HUES6 (cell line): ENCODE measurements around the gene PRKRIP1.
A peak's percentile ranks its signal among the peaks of the same experiment; 100 is the strongest.

Experiments
- H3K27ac ChIP-seq: 2 replicates; pipeline ENCODE4 v1.7.0; 2013; ENCODE audit warnings: low read depth, mild to moderate bottlenecking, low read length, inconsistent platforms
- H3K27me3 ChIP-seq: 2 replicates; pipeline ENCODE4 v1.6.1; 2013; ENCODE audit warnings: low read length; ENCODE audit not compliant: control insufficient read depth, insufficient read depth
- H3K36me3 ChIP-seq: 2 replicates; pipeline ENCODE4 v1.6.1; 2013; ENCODE audit warnings: low read length; ENCODE audit not compliant: control insufficient read depth, insufficient read depth
- H3K4me1 ChIP-seq: 2 replicates; pipeline ENCODE4 v1.6.1; 2013; ENCODE audit warnings: low read length; ENCODE audit not compliant: control insufficient read depth, insufficient read depth
- H3K4me3 ChIP-seq: 2 replicates; pipeline ENCODE4 v1.5.1; 2013; ENCODE audit warnings: low read depth, low read length
- H3K9ac ChIP-seq: one replicate; pipeline ENCODE4 v1.6.1; 2013; ENCODE audit warnings: mild to moderate bottlenecking, low read length
- H3K9me3 ChIP-seq: 2 replicates; pipeline ENCODE4 v1.6.1; 2013; ENCODE audit warnings: low read depth, low read length; ENCODE audit not compliant: control insufficient read depth, insufficient read depth

Gene PRKRIP1

DNA sequence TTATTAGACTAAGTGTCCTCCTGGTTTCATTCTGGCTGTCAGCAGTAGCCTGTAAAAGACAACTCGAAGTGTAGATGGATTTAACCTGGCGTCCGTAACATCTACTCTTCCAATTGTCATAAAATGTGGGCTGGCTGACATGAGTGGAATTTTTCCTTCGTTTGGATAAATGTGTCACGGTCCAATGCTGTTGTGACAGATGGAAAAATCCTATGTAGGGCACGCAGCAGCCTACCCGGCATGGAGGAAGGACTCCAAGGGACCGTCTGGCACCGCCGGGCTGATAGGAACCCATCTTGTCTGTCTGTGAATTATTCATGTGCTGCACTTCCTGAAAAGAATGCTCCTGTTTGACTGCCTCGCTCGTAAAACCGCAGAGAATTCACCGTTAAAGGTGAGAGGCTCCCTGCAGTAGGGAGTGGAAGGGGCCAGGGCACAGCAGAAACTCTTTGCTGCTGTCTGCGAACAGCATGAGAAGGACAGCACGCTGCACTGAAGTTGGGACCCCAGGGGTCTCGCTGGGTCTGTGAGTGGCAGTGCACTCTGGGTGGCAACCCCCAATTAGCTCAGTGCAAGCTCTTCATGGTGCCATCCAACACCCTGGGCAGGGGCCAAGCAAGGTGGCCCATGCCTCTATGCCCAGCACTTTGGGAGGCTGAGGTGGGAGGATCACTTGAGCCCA, 35.6 kb downstream of the PRKRIP1 start:
- peak overlapping the region; percentile 2; the same call in 1 of the 2 replicates for H3K27ac ChIP-seq
- H3K9ac ChIP-seq: peak overlapping the region; percentile 29
- H3K4me1 ChIP-seq: peaks cover 29% of the 10 kb centered on the region

DNA sequence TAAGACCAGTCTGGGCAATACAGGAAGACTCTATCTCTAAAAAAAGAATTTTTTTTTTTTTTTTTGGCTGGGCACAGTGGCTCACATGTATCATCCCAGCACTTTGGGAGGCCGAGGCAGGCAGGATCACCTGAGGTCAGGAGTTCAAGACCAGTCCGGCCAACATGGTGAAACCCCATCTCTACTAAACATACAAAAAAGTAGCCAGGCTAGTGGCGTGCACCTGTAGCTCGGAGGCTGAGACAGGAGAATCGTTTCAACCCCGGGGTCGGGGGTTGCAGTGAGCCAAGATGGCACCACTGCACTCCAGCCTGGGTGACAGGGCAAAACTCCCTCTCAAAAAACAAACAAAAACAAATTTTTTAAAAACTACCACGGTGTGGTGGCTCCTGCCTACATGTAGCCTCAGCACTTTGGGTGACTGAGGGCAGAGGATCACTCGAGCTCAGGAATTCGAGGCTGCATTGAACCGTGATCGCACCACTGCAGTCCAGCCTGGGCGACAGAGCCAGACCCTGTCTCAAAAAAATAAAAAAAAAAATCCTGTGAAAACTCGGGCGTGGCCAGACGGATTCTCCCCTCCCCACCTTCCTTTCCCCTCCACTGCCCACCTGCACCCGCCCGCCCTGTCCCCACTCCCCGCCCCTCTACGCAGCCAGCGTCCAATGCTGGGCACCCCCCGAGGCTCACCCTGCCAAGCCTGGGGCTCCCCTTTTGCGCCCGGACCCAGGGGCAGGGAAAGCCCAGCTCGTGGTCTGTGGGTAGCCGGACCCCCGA, 36.5 kb downstream of the PRKRIP1 start:
- Histone ChIP-seq H3K27me3 (no peaks in the 10 kb centered on the region), H3K4me3 (peak overlapping the region; percentile 84), H3K9me3 (no peaks in the 10 kb centered on the region), H3K27ac (peak overlapping the region; percentile 26; the same call in 1 of the 2 replicates), H3K4me1 (peaks cover 29% of the 10 kb centered on the region), H3K9ac (peak overlapping the region; percentile 79), H3K36me3 (peaks cover 4% of the 10 kb centered on the region; the same call in 1 of the 2 replicates)

More for the DNA sequence above, 35.6 kb downstream of the PRKRIP1 start:
- 0 out of 2 replicates have a peak, but pooled peaks cover 2% of the 10 kb centered on the region for H3K36me3 ChIP-seq
- peak overlapping the region; percentile 16; the same call in 1 of the 2 replicates for H3K4me3 ChIP-seq
- H3K9me3 ChIP-seq: no peaks in the 10 kb centered on the region
- no peaks in the 10 kb centered on the region for H3K27me3 ChIP-seq

DNA sequence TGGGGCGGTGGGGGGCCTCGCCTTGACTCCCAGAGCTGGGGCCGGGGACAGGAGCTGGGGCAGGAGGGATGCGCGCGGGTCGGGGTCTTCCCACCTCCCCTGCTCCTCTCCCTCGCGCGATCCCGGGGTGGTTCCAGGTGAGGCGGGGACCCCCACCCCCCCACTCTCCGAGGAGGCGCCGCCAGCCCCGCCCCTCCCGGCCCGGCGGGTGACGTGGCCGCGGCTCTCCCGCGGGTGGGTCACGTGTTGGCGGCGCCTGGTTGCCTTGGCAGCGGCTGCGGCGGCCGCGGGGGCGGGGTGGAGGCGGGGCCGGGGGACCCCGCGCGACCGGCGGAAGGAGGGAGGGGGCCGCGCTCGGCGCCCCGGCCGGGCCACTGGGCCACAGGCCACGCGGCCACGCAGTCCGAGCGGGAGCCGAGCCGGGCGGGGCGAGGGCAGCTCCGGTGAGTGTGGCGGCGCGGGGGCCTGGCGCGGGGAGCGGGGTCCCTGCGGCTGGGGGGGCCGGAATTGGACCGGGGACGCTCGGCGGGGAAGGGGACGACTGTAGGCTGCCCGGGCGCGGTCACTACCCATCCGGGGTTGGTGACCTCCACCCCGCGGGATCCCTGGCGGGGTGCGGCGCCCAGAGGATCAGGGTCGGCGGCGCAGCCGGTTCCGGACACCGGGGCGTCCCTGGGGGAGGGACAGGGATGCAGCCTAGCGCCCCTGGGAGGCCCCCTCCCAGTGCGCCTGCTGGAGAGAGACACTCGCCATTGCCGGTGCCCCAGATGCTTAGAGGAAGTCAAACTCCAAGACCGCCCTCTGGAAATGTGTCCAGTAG, 37.3 kb downstream of the PRKRIP1 start, which contains the start of gene ORAI2:
Gene ORAI2 (plus strand): TSS at position 357 of the 820 bp plus-strand sequence. CDS start 5,382 bp downstream, outside the sequence.
- H3K36me3 ChIP-seq: peaks cover 4% of the 10 kb centered on the region; the same call in 1 of the 2 replicates
- peak within 1 kb of the TSS; percentile 84 for H3K4me3 ChIP-seq
- H3K9ac ChIP-seq: peak within 1 kb of the TSS; percentile 79
- H3K27ac ChIP-seq: peak within 1 kb of the TSS; percentile 60; the same call in 1 of the 2 replicates
- H3K9me3 ChIP-seq: no peaks in the 10 kb centered on the region
- H3K27me3 ChIP-seq: no peaks in the 10 kb centered on the region
- H3K4me1 ChIP-seq: peaks cover 29% of the 10 kb centered on the region

DNA sequence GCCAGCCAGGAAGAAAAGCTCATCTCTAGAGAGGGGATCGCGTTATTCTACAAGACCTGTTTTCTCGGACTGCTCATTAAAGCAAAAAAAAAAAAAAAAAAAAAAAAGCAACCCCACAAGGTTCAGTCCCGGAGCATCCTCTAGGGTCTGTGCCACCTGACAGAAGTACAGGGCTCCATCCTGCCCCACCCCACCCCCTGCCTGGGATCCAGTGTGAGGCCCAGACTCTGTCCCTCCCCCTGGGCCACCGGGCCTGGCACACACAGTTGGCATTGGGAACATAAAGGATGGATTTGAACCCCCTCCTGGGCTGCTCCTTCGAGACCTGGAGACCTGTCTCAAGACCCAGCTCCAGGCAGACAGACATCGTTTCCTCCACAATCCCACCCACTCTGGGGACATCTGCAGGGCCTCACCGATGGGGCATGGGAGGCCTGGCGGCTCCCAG, 37.9 kb downstream of the PRKRIP1 start:
- H3K27ac ChIP-seq: no peak overlapping the region
- peaks cover 9% of the 10 kb centered on the region for H3K36me3 ChIP-seq
- peak overlapping the region; percentile 84 for H3K4me3 ChIP-seq
- peak overlapping the region; percentile 72 for H3K9ac ChIP-seq
- H3K9me3 ChIP-seq: no peaks in the 10 kb centered on the region
- H3K4me1 ChIP-seq: peaks cover 29% of the 10 kb centered on the region
- no peaks in the 10 kb centered on the region for H3K27me3 ChIP-seq

DNA sequence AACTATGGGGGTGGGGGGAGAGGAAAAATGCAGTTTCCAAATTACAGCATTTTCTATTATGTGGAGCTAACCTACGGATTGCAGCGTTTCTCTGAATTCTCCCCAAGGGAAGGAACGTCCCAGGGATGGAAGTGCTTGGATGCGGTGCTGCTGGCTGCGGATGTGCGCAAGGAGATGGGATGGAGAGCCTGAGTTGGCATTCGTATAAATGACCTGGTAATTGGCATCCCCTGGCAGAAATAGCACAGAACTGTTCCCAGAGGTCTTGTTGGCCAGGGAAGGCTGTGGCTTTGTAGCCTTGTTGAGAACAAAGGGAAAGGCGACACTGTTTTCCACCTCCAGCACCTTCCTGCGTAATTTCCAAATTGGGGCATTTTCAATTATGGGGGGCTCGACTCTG, 40.0 kb downstream of the PRKRIP1 start:
- no peak overlapping the region for H3K27ac ChIP-seq
- no peak overlapping the region for H3K4me3 ChIP-seq
- no peak overlapping the region for H3K9ac ChIP-seq
- no peaks in the 10 kb centered on the region for H3K27me3 ChIP-seq
- H3K4me1 ChIP-seq: peaks cover 34% of the 10 kb centered on the region
- H3K9me3 ChIP-seq: no peaks in the 10 kb centered on the region
- peaks cover 12% of the 10 kb centered on the region for H3K36me3 ChIP-seq

DNA sequence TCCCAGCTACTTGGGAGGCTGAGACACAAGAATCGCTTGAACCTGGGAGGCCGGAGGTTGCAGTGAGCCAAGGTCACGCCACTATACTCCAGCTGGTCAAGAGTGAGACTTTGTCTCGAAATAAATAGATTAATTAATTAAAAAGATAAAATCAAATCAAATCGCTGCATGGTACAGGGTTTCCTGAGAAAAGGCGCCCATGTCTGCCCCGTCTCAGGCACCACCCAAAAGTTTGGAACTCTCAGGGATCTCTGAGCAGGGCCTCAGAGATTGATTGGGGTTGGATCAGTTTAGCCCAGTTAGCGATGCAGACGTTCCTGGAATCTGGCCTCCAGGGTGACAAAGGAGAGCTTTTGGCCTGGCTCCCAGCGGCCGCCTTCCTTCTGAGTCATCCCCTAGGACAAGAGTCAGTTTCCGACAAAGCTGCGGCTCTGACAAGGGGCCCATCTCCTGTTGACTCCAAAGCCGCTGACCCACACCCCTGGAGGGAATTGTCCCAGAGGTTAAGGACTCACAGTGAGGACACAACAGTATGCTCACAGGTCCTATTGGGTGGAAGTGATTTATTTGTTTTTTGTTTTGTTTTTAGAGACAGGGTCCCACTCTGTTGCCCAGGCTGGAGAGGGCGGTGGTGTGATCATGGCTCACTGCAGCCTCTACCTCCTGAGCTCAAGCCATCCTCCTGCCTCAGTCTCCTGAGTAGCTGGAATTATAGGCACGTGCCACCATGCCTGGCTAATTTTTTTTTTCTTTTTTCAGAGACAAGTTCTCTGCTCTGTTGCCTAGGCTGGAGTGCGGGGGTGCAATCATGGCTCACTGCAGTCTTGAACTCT, 44.0 kb downstream of the PRKRIP1 start:
- H3K9ac ChIP-seq: peak overlapping the region; percentile 4
- H3K36me3 ChIP-seq: peaks cover 14% of the 10 kb centered on the region
- peaks cover 22% of the 10 kb centered on the region for H3K4me1 ChIP-seq
- no peaks in the 10 kb centered on the region for H3K9me3 ChIP-seq
- H3K27me3 ChIP-seq: no peaks in the 10 kb centered on the region
- no peak overlapping the region for H3K4me3 ChIP-seq
- H3K27ac ChIP-seq: peak overlapping the region; percentile 29

GRCh38 chr7:102444961-102445673, 49.0 kb downstream of the PRKRIP1 start:
- H3K27ac ChIP-seq: no peak overlapping the region
- H3K27me3 ChIP-seq: no peaks in the 10 kb centered on the region
- peaks cover 17% of the 10 kb centered on the region for H3K4me1 ChIP-seq
- no peak overlapping the region for H3K4me3 ChIP-seq
- H3K36me3 ChIP-seq: peaks cover 17% of the 10 kb centered on the region
- no peak overlapping the region for H3K9ac ChIP-seq
- no peaks in the 10 kb centered on the region for H3K9me3 ChIP-seq

DNA sequence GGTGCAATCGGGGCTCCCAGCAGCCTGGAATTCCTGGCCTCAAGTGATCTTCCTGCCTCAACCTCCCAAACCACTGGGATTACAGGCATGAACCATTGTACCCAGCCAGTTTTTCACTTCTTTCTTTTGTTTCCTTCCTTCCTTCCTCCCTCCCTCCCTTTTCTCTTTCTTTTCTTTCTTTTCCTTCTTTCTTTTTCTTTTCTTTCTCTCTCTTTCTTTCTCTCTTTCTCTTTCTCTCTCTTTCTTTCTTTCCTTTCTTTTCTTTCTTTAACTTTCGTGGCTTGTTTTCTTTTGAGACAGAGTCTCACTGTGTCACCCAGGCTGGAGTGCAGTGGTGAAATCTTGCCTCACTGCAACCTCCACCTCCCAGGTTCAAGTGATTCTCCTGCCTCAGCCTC, 49.5 kb downstream of the PRKRIP1 start:
- Histone ChIP-seq H3K27me3 (no peaks in the 10 kb centered on the region), H3K9ac (no peak overlapping the region), H3K4me3 (no peak overlapping the region), H3K4me1 (peaks cover 11% of the 10 kb centered on the region), H3K27ac (no peak overlapping the region), H3K36me3 (peaks cover 17% of the 10 kb centered on the region), H3K9me3 (no peaks in the 10 kb centered on the region)

DNA sequence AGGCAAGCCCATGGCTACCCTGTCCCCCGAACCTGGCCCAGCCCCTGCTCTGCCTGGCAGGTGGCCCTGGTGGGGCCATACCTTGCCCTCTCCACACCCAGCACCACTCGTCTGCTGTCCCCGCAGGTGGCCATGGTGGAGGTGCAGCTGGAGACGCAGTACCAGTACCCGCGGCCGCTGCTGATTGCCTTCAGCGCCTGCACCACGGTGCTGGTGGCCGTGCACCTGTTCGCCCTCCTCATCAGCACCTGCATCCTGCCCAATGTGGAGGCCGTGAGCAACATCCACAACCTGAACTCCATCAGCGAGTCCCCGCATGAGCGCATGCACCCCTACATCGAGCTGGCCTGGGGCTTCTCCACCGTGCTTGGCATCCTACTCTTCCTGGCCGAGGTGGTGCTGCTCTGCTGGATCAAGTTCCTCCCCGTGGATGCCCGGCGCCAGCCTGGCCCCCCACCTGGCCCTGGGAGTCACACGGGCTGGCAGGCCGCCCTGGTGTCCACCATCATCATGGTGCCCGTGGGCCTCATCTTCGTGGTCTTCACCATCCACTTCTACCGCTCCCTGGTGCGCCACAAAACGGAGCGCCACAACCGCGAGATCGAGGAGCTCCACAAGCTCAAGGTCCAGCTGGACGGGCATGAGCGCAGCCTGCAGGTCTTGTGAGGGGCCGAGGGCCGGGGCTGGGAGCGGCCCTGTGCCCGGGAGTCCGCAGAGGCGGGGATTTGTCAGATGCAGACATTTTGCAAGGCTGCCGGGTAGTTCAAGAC, 50.4 kb downstream of the PRKRIP1 start:
- no peak overlapping the region for H3K4me3 ChIP-seq
- no peak overlapping the region for H3K27ac ChIP-seq
- H3K4me1 ChIP-seq: peaks cover 11% of the 10 kb centered on the region
- H3K36me3 ChIP-seq: peaks cover 17% of the 10 kb centered on the region
- H3K27me3 ChIP-seq: no peaks in the 10 kb centered on the region
- H3K9me3 ChIP-seq: no peaks in the 10 kb centered on the region
- no peak overlapping the region for H3K9ac ChIP-seq
